Measurements from ENCODE around the gene CSMD2.
A peak's percentile ranks its signal among the peaks of the same experiment; 100 is the strongest.

DNA sequence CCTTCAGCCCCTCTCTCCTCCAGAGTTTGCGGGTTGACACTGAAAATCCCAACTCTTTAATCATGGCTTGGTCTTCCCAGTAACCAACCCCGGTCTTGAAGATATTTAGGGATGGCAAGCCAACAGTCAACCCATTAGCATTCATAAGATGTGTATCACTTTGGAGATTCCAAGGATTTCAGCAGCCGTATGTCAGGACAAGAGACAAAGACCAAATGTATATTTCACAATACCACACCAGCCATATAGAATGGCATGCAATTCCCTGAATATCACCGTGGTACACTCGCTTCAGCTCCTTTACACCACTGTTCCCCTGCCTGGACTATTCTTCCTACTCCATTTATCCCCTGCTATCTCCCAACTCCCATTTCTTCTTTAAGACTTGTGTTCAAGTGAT, 109.2 kb downstream of the CSMD2 start:
- no peak for TF ChIP-seq RCOR1 (IDR thresholded peaks at IDR 0.05; ENCODE audit: insufficient replicate concordance, low read length)
- no peak for TF ChIP-seq POLR2A (IDR thresholded peaks at IDR 0.05; ENCODE audit: low read depth, low read length)
- TF ChIP-seq, protein P1, sequence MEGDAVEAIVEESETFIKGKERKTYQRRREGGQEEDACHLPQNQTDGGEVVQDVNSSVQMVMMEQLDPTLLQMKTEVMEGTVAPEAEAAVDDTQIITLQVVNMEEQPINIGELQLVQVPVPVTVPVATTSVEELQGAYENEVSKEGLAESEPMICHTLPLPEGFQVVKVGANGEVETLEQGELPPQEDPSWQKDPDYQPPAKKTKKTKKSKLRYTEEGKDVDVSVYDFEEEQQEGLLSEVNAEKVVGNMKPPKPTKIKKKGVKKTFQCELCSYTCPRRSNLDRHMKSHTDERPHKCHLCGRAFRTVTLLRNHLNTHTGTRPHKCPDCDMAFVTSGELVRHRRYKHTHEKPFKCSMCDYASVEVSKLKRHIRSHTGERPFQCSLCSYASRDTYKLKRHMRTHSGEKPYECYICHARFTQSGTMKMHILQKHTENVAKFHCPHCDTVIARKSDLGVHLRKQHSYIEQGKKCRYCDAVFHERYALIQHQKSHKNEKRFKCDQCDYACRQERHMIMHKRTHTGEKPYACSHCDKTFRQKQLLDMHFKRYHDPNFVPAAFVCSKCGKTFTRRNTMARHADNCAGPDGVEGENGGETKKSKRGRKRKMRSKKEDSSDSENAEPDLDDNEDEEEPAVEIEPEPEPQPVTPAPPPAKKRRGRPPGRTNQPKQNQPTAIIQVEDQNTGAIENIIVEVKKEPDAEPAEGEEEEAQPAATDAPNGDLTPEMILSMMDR (conservative IDR thresholded peaks at IDR 0.05; ENCODE audit: low read depth, low read length) = no peak
- TF ChIP-seq RAD21 (IDR thresholded peaks at IDR 0.05; ENCODE audit: low read length) = no peak
- no peak for TF ChIP-seq SMC3 (IDR thresholded peaks at IDR 0.05; ENCODE audit: low read depth, low read length)
- peak; percentile 45 for TF ChIP-seq CEBPB (IDR thresholded peaks at IDR 0.05; ENCODE audit: low read depth, low read length)
- TF ChIP-seq, protein P2, sequence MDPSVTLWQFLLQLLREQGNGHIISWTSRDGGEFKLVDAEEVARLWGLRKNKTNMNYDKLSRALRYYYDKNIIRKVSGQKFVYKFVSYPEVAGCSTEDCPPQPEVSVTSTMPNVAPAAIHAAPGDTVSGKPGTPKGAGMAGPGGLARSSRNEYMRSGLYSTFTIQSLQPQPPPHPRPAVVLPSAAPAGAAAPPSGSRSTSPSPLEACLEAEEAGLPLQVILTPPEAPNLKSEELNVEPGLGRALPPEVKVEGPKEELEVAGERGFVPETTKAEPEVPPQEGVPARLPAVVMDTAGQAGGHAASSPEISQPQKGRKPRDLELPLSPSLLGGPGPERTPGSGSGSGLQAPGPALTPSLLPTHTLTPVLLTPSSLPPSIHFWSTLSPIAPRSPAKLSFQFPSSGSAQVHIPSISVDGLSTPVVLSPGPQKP (IDR thresholded peaks at IDR 0.05; ENCODE audit: borderline replicate concordance, low read depth, low read length) = no peak
